HG03039 (cell line): ENCODE data around the gene TEX2.

ENCODE experiments used
- ATAC-seq: cut with Tn5 transposase; IDR thresholded peaks from one replicate; pipeline ENCODE4 v1.9.1; 2021; ENCODE audit warnings: mild to moderate bottlenecking, moderate library complexity; ENCODE audit not compliant: unreplicated experiment

Gene TEX2

GRCh38 chr17:64263000-64263766 is at the start of gene TEX2:
Gene TEX2, minus strand, starts transcription at chr17:64263260. Its CDS starts 49,043 bp downstream, at chr17:64214217.
- peak; percentile 72 for ATAC-seq

DNA sequence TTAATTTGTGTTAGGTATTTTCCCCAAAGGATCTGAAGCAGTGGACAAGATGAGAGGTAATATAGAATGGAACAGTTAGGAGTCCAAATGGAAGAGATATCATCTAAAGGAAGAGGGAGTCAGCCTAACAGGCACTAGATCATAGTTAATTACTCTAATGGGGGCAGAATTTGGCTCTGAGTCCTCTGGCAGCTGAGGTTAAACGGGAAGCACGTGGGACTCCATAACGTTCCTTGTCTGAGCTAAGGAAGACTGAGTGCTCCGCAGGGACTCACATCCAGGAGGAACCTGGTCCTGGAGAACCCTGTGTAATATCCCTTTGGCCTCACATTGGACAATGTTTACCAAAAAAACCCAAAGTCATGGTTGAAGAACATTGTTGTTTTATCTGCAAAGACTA is 46.6 kb upstream of the TEX2 start:
- no peak for ATAC-seq

- ATAC-seq, result no peak
Measured at GRCh38 chr17:64309021-64309420, 46.0 kb upstream of the TEX2 start.

DNA sequence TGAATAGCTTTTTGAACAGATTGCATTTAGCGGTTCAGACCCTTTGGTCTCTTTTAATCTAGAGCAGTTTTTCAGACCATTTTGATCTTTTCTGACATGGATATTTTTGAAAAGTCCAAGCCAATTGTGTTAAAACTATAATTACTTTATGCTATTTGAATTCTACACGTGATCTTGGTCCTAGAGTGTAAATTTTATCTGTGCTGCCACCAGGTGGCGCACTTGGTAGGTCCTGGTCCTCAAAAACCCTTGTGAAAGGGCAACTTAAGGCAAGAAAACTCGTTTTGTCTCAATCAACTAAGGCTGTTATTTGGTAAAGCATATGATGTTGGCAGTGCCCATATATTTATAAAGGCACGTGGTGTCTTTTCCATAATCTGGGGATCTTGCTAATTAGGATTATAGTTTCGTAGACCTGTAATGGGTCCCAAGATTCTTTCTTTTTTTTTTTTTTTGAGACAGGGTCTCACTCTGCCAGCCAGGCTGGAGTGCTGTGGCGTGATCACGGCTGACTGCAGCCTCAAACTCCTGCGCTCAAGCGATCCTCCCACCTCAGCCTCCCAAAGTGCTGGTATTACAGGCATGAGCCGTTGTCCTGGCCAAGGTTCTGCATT is 43.9 kb upstream of the TEX2 start:
- ATAC-seq, result no peak

DNA sequence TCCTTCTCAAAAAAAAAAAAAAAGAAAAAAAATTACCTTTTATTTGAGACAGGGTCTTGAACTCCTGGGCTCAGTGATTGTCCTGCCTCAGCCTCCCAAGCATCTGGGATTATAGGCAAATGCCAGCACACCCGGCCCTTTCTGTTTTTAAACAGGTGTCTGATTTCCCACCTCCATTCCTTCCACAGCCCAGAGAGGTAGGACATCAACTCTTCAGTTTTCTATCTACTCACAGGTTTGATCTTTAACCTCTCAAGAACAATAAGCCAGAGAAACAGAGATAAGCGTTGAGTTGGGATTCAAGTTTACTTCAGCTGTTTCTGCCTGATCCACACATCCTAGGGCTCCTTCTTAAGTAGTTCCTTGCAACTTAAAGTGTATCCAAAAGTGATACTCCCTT is 41.5 kb upstream of the TEX2 start:
- ATAC-seq, result no peak

DNA sequence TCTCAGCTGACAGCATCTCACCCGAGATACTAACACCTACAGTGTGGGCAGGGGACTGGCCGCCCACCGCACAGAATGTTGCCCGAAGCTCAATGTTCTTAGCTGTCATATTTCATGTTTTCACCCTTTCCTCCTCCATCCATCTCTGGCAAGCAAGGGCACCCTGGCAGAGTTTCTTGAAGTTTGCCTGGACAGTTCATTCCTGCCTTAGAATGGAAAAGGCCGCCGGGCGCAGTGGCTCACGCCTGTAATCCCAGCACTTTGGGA is 37.6 kb upstream of the TEX2 start:
- ATAC-seq, result no peak

DNA sequence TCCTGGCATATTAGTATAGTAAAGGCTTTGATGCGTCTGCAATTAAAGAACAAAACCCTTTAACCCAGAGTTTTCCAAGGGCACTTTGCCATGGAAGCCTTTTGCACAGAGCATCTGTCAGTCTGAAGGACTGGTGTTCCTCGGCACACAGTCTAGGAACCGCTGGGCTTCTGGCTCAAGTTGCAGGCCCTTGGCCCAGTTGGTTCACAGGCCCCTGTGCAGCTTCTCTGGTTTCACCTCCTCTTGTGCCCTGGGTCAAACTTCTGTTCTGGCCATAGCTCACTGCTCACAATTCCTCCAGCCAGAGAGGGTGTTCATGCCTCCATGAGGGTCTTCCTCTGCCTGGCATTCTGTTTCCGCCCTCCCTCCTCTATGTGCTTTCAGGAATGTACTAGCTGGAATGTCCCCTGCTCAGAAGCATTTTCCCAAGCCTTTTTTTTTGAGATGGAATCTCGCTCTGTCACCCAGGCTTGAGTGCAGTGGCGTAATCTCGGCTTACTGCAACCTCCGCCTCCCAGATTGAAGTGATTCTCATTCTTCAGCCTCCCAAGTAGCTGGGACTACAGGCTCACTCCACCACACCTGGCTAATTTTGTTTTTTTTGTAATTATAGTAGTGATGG is 34.5 kb upstream of the TEX2 start:
- ATAC-seq, result no peak

DNA sequence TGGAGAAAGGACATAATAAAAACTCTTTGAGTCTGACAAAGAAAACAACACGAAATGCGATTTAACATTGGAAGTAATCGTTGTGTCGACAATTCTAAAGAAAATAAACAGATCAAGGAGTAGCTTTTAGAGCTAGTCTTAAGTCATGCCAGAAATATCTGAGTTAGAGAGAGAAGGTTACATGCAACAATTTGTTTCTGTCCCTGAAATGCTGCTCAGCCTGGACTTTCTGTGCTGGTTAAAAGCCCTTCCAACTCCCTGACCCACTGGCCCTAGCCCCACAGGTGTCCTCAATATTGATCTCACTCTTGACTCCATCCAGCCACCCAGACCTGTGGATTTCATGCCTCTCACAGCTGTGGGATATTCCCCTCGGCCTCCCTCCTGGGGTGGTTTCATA is 33.2 kb upstream of the TEX2 start:
- no peak for ATAC-seq

DNA sequence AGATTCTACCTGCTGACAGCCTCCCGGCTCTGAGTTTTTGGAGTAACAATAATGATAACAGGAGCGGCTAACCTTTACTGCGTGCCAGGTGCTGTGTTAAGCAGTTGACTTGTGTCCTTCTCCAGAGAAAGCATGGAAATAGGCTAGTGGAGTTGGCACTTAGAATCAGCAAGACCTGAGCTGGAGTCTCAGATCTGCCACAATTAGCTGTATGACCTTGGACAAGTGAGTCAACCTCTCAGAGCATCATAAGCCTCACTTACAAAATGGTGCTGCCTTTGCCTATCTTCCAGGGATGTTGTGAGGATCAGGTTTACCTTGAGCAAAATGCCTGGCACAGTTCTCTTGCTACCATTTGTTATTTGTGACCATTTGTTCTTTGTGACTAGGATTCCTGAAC is 32.1 kb upstream of the TEX2 start:
- ATAC-seq, result no peak

- no peak for ATAC-seq
Measured at GRCh38 chr17:64291268-64291851, 28.3 kb upstream of the TEX2 start.

GRCh38 chr17:64289741-64290141 is 26.7 kb upstream of the TEX2 start:
- no peak for ATAC-seq

GRCh38 chr17:64282753-64283080 is 19.7 kb upstream of the TEX2 start:
- ATAC-seq, result no peak

DNA sequence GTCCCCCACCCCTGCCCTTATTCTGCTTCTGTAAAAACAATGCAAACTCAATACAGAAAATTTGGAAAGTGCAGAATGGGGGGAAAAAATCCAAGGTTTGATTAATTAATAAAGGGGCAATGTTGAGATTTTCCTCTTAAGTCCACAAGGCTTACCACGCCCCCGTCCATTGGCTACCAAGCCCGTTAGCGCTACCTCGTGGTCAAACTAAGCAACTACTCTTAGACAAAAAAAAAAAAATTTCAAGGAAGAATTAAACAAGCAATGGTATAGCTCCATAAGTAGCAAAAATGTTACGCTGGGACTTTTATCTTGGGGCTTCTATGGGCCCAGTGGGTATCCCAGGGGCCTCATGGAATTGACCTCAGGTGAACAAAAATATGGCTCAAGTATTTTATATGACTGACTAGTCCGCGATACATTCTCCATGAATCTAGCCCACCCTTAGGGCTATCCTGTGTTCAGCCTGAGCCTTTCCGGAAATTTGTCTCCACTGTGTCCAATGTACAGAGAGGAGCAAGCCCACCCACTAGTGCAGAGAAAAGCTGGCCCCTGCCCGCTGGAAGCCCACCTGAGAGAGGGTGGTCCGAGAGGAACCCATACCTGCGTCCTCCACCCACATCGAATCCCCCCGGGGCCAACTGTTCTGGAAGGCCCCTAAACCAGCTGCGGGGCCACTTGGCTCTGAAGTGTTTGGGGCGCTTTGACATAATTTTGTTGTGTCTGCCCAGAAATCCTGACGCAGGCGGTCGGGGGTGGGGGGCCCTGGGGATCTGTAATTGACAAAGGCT is 19.1 kb upstream of the TEX2 start:
- no peak for ATAC-seq

- no peak for ATAC-seq
Measured at GRCh38 chr17:64278614-64279013, 15.6 kb upstream of the TEX2 start.

GRCh38 chr17:64277831-64278562 is 14.9 kb upstream of the TEX2 start:
- ATAC-seq, result no peak

DNA sequence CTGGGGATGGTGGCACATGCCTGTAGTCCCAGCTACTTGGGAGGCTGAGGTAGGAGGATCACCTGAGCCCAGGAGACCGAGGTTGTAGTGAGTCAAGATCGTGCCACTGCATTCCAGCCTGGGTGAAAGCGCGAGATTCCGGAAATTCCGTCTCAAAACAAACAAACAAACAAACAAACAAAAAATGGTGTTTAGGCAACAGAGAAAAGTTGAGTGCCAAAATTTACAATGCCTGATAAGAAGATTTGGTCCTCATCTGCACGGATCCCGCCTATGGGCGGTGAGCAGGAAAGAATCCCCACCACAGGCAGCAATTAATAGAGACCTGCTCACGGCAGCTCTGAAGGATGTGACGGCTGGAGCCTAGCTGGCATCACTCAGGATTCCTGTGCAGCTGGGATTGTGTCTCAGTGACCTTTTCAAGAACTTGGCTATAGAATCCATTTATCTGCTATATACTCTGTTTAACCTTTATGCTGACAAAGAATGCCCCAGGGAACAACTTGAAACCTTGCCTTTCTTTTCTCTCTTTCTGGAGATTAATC is 14.0 kb upstream of the TEX2 start:
- ATAC-seq, result no peak

GRCh38 chr17:64275016-64275415 is 12.0 kb upstream of the TEX2 start:
- no peak for ATAC-seq

GRCh38 chr17:64273006-64273405 is 9.9 kb upstream of the TEX2 start:
- no peak for ATAC-seq

- ATAC-seq, result no peak
Measured at GRCh38 chr17:64270885-64271284, 7.8 kb upstream of the TEX2 start.
